GM12891 (cell line): ENCODE results near the gene SIRPA.

Experiments used
- POLR2A ChIP-seq: IDR thresholded peaks from 2 replicates; pipeline ENCODE4 v1.6.1; 2011; ENCODE audit warnings: low read depth, low read length, control low read depth
- POLR2AphosphoS5 ChIP-seq: IDR thresholded peaks from 2 replicates; pipeline ENCODE4 v1.6.1; 2011; ENCODE audit warnings: low read depth, low read length, control low read depth

DNA sequence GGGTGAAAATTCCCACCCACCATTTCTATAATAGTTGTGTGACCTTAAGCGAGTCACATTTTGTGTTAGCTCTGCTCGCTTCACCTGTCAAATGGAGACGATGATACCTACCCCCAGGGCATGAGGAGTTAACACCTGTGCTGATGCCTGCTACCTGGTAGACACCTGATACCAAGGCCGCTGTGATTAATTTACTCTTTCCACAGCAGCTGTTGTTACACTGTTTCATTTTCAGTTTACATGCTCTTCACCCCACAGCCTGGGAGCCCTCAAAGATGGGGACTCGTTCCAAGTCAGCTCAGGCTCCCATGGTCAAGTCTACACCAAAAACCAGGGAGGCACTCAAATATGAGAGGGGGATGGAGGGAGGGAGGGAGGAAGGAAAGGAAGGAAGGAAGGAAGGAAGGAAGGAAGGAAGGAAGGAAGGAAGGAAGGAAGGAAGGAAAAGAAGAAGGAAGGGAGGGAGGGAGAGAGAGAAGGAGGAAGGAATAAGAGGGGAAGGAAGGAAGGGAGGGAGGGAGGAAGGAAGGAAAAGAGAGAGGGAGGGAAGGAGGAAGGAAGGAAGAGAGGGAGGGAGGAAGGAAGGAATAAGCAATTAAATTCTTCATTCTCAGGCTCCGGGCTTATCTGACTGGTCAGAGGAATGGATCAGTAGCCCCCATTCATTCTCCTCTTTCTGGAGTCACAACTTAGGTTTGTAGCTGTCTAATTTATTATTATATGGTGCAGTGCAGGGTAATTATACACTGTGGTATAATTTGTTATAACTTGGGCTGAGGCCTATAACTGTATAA, 57.7 kb downstream of the SIRPA start:
- TF ChIP-seq POLR2A (no peak), POLR2AphosphoS5 (no peak)
